Astrocyte (in vitro differentiated cells and primary cell): Measurements from ENCODE around the gene FAM221A. TPM values are rescaled to one million over a fixed set of nuclear protein-coding genes. Genes with fewer than 3 reads are reported as not detected.
"Not testable (repeated sequence)": the region's sequence is repeated elsewhere in the genome, so short reads cannot be mapped to it uniquely, and the experiment has no call there.

ENCODE experiments used
- DNase-seq: peaks from one replicate; pipeline ENCODE4 v3.0.0-alpha.2; 2010; ENCODE audit warnings: low read depth
- FAIRE-seq: peaks from 2 replicates; lab custom pipeline; 2011; peaks lifted over from hg19 to GRCh38; lab: Jason Lieb, UNC
- H2AFZ ChIP-seq: 2 replicates; pipeline ENCODE4 v1.6.0; 2012; ENCODE audit warnings: low read depth, low read length, inconsistent platforms
- H3K27ac ChIP-seq: 2 replicates; pipeline ENCODE4 v1.5.1; 2011; ENCODE audit warnings: low read depth, low read length, inconsistent platforms
- H3K27me3 ChIP-seq: 2 replicates; pipeline ENCODE4 v1.6.0; 2011; ENCODE audit warnings: low read length, inconsistent platforms; ENCODE audit not compliant: insufficient read depth
- H3K36me3 ChIP-seq: 2 replicates; pipeline ENCODE4 v1.5.1; 2011; ENCODE audit warnings: low read length, inconsistent platforms; ENCODE audit not compliant: insufficient read depth
- H3K4me1 ChIP-seq: 2 replicates; pipeline ENCODE4 v1.5.1; 2011; ENCODE audit warnings: low read length, inconsistent platforms; ENCODE audit not compliant: insufficient read depth
- H3K4me2 ChIP-seq: 2 replicates; pipeline ENCODE4 v1.6.0; 2012; ENCODE audit warnings: low read length, inconsistent platforms
- H3K4me3 ChIP-seq: 2 replicates; pipeline ENCODE4 v1.5.1; 2011; ENCODE audit warnings: low read depth, mild to moderate bottlenecking, low read length, inconsistent platforms; ENCODE audit not compliant: insufficient read depth
- H3K79me2 ChIP-seq: 2 replicates; pipeline ENCODE4 v1.6.0; 2012; ENCODE audit warnings: mild to moderate bottlenecking, low read length, inconsistent platforms; ENCODE audit not compliant: insufficient read depth
- H3K9ac ChIP-seq: 2 replicates; pipeline ENCODE4 v1.6.0; 2012; ENCODE audit warnings: mild to moderate bottlenecking, low read length, inconsistent platforms
- H3K9me3 ChIP-seq: 2 replicates; pipeline ENCODE4 v1.5.1; 2012; ENCODE audit warnings: low read depth, mild to moderate bottlenecking, low read length, inconsistent platforms; ENCODE audit not compliant: insufficient read depth
- H4K20me1 ChIP-seq: 2 replicates; pipeline ENCODE4 v1.6.0; 2012; ENCODE audit warnings: low read length, inconsistent platforms; ENCODE audit not compliant: insufficient read depth
- H3K27ac Mint-ChIP-seq: one replicate; pipeline ENCODE4 v1.8.0; 2021; ENCODE audit warnings: mild to moderate bottlenecking, mixed read lengths; ENCODE audit not compliant: unreplicated experiment
- H3K27me3 Mint-ChIP-seq: one replicate; pipeline ENCODE4 v1.8.0; 2021; ENCODE audit warnings: low read depth, mixed read lengths; ENCODE audit not compliant: unreplicated experiment
- H3K36me3 Mint-ChIP-seq: one replicate; pipeline ENCODE4 v1.8.0; 2021; ENCODE audit warnings: low read depth, mixed read lengths; ENCODE audit not compliant: unreplicated experiment
- H3K4me1 Mint-ChIP-seq: one replicate; pipeline ENCODE4 v1.8.0; 2021; ENCODE audit warnings: low read depth, mixed read lengths; ENCODE audit not compliant: unreplicated experiment
- H3K4me3 Mint-ChIP-seq: one replicate; pipeline ENCODE4 v1.8.0; 2021; ENCODE audit warnings: mild to moderate bottlenecking, moderate library complexity, mixed read lengths; ENCODE audit not compliant: unreplicated experiment
- H3K9me3 Mint-ChIP-seq: one replicate; pipeline ENCODE4 v1.8.0; 2021; ENCODE audit warnings: mild to moderate bottlenecking, mixed read lengths; ENCODE audit not compliant: unreplicated experiment
- EZH2 ChIP-seq: IDR thresholded peaks from 2 replicates; pipeline ENCODE4 v1.6.1; 2012; ENCODE audit warnings: mild to moderate bottlenecking, low read length, inconsistent platforms; ENCODE audit not compliant: insufficient read depth
- total RNA-seq: library from RNA; stranded (reverse); gene quantifications from 2 replicates; pipeline ENCODE4 v1.2.1, GENCODE V29; 2021
- TF ChIP-seq, protein P1 (sequence below): IDR thresholded peaks from 2 replicates; pipeline ENCODE4 v1.5.1; 2011; ENCODE audit warnings: low read depth, mild to moderate bottlenecking, inconsistent platforms, low read length, moderate library complexity; ENCODE audit not compliant: insufficient read depth

The FAM221A gene
- total RNA-seq, 1 donor from 2014 or later = 3.0 TPM

- not testable (repeated sequence) for FAIRE-seq, H3K4me2 ChIP-seq, H3K27ac ChIP-seq, H4K20me1 ChIP-seq, H3K27ac Mint-ChIP-seq, H3K4me1 ChIP-seq, H2AFZ ChIP-seq, H3K27me3 ChIP-seq, H3K4me3 Mint-ChIP-seq, H3K4me3 ChIP-seq, H3K9me3 Mint-ChIP-seq, DNase-seq, H3K9ac ChIP-seq, H3K36me3 ChIP-seq, H3K27me3 Mint-ChIP-seq, H3K4me1 Mint-ChIP-seq, H3K36me3 Mint-ChIP-seq, H3K9me3 ChIP-seq, H3K79me2 ChIP-seq
Observed at GRCh38 chr7:23724113-23724512, 44.1 kb downstream of the FAM221A start.

- Mint-ChIP-seq H3K27me3 (peaks cover 3% of the 10 kb centered on the region), H3K36me3 (peaks cover 6% of the 10 kb centered on the region), H3K9me3 (peaks cover 25% of the 10 kb centered on the region), H3K27ac (no peak overlapping the region), H3K4me3 (no peak overlapping the region), H3K4me1 (no peaks in the 10 kb centered on the region)
- H3K36me3 ChIP-seq = no peaks in the 10 kb centered on the region
- H4K20me1 ChIP-seq = no peaks in the 10 kb centered on the region
- no peak overlapping the region for H3K4me2 ChIP-seq
- no peak overlapping the region for H3K27ac ChIP-seq
- no peak for FAIRE-seq
- H3K4me1 ChIP-seq = no peaks in the 10 kb centered on the region
- H3K9me3 ChIP-seq = no peaks in the 10 kb centered on the region
- no peak for DNase-seq
- no peak overlapping the region for H2AFZ ChIP-seq
- no peaks in the 10 kb centered on the region for H3K27me3 ChIP-seq
- H3K79me2 ChIP-seq = no peaks in the 10 kb centered on the region
- TF ChIP-seq, protein P1, sequence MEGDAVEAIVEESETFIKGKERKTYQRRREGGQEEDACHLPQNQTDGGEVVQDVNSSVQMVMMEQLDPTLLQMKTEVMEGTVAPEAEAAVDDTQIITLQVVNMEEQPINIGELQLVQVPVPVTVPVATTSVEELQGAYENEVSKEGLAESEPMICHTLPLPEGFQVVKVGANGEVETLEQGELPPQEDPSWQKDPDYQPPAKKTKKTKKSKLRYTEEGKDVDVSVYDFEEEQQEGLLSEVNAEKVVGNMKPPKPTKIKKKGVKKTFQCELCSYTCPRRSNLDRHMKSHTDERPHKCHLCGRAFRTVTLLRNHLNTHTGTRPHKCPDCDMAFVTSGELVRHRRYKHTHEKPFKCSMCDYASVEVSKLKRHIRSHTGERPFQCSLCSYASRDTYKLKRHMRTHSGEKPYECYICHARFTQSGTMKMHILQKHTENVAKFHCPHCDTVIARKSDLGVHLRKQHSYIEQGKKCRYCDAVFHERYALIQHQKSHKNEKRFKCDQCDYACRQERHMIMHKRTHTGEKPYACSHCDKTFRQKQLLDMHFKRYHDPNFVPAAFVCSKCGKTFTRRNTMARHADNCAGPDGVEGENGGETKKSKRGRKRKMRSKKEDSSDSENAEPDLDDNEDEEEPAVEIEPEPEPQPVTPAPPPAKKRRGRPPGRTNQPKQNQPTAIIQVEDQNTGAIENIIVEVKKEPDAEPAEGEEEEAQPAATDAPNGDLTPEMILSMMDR = no peak
- TF ChIP-seq EZH2 = no peak
- no peak overlapping the region for H3K4me3 ChIP-seq
- H3K9ac ChIP-seq = no peak overlapping the region
Observed at GRCh38 chr7:23742051-23742450, 62.1 kb downstream of the FAM221A start.

DNA sequence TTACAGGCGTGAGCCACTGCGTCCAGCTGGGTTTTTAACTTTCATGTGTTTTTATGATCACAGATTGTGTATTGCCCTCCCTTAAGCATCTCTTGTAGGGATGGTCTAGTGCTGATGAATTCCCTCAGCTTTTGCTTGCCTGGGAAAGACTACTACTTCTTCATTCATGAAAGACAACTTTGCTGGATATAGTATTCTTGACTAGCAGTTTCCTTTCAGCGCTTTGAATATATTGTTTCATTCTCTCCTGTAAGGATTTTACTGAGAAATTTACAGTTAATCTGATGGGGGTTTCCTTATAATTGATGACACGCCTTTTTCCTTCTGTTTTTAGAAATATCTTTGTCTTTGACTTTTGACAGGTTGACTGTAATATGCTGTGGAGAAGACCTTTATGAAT is 63.2 kb downstream of the FAM221A start:
- H3K9me3 Mint-ChIP-seq = peaks cover 25% of the 10 kb centered on the region
- H3K36me3 Mint-ChIP-seq = peaks cover 6% of the 10 kb centered on the region
- no peaks in the 10 kb centered on the region for H3K27me3 Mint-ChIP-seq

More for the DNA sequence above, 63.2 kb downstream of the FAM221A start:
- no peak for FAIRE-seq
- H3K4me1 ChIP-seq = no peaks in the 10 kb centered on the region
- H3K79me2 ChIP-seq = no peaks in the 10 kb centered on the region
- H3K4me1 Mint-ChIP-seq = no peaks in the 10 kb centered on the region
- H3K9ac ChIP-seq = no peak overlapping the region
- H3K4me2 ChIP-seq = no peak overlapping the region
- no peaks in the 10 kb centered on the region for H3K9me3 ChIP-seq
- no peak overlapping the region for H3K27ac ChIP-seq
- no peak overlapping the region for H3K4me3 Mint-ChIP-seq
- DNase-seq = no peak
- no peaks in the 10 kb centered on the region for H3K27me3 ChIP-seq
- H3K27ac Mint-ChIP-seq = no peak overlapping the region
- no peaks in the 10 kb centered on the region for H3K36me3 ChIP-seq
- TF ChIP-seq EZH2 = no peak
- TF ChIP-seq, protein P1 = no peak
- H3K4me3 ChIP-seq = no peak overlapping the region
- no peak overlapping the region for H2AFZ ChIP-seq
- H4K20me1 ChIP-seq = no peaks in the 10 kb centered on the region
